AG04450 (cell line): Measurements from ENCODE around the gene CBX2. TPM values are rescaled to one million over a fixed set of nuclear protein-coding genes. Genes with fewer than 3 reads are reported as not detected.

Source experiments
- CTCF ChIA-PET: fragments of 300-600, 350-600 bp; formaldehyde crosslinking; extraction: SDS; loops from one replicate; lab custom pipeline; 2022; ENCODE audit warnings: antibody characterized with exemption, inconsistent platforms; lab: Charles Lee
- POLR2A ChIA-PET: fragments of 350-600 bp; formaldehyde crosslinking; extraction: SDS; loops from one replicate; lab custom pipeline; 2021; ENCODE audit warnings: antibody characterized with exemption, inconsistent platforms; lab: Yijun Ruan, JAX
- DNase-seq: peaks from one replicate; pipeline ENCODE4 v3.0.0-alpha.2; 2011; ENCODE audit warnings: low read depth, low spot score
- H3K27ac ChIP-seq: one replicate; pipeline ENCODE4 v1.5.1; 2012; ENCODE audit warnings: low read depth, low read length, control low read depth
- H3K27me3 ChIP-seq: one replicate; pipeline ENCODE4 v1.6.0; 2012; ENCODE audit warnings: low read length; ENCODE audit not compliant: control insufficient read depth, insufficient read depth
- H3K4me3 ChIP-seq: 2 replicates; pipeline ENCODE4 v1.5.1; 2011; ENCODE audit warnings: mild to moderate bottlenecking, low read depth, low read length, control low read depth
- H3K9me3 ChIP-seq: 2 replicates; pipeline ENCODE4 v1.5.1; 2012; ENCODE audit warnings: low read length; ENCODE audit not compliant: control insufficient read depth, insufficient read depth
- polyA plus RNA-seq: library from polyadenylated mRNA; depleted of rRNA; stranded (reverse); fragments of >200 nt; gene quantifications from 2 replicates; pipeline ENCODE4 v1.2.3, GENCODE V29; 2011
- TF ChIP-seq, protein P1 (sequence below): IDR thresholded peaks from 2 replicates; pipeline ENCODE4 v1.5.1; 2011; ENCODE audit warnings: low read depth, low read length, control low read depth, inconsistent platforms

CBX2 gene
- polyA plus RNA-seq, 1 experiment: 2.3 TPM

DNA sequence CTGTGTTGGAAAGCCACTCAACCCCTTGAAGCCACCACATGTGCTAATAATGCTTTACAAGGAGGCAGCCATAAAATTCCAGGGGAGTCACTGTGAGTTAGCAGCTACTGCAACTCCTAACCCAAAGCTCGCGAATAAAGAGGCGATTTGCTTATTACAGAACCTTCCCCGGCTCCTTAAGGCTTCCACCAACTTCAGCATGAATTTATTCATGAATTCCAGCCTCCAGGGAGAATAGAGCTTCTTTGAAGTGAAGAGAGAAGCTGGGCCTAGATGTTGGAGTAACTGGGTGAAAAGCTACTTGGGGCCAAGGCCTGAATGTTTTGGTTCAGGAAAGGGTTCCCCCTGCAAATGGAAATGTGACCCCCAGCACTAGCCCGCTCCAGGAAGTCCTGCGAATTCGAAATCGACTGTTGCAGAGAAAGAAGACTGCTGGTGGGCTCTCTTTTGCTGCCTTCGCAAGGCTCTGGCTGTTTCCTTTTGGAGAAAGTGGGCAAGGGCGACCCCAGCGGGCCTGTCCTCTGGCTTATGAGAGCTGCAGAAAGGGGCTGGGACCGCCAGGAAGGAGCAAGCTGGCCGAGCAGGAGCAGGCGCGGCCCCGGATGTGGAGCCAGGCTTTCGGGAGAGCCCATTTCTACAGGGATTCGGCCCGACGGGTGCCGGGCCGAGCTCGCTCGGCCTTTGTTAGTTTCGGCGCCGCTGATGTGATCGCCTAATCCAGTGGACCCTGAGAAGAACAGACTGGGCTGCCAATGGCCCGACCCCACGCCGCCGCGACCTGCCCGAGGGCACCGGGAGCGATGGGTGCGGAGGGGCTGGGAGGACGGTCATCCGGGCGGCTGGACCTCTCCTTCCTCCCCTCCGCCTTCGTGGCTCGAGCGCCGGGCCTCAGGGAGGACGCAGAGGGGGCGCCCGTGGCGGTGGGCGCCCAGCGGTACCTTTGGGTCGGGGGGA, 11.3 kb downstream of the CBX2 start:
- peaks cover 10% of the 10 kb centered on the region; the same call in 1 of the 2 replicates for H3K9me3 ChIP-seq
- H3K27ac ChIP-seq: no peak overlapping the region
- 0 out of 2 replicates have a peak overlapping the region, but pooled peaks have one; percentile 7 for H3K4me3 ChIP-seq
- DNase-seq: no peak
- peaks cover 49% of the 10 kb centered on the region for H3K27me3 ChIP-seq
- CTCF ChIA-PET: interaction anchor here (0.6 to 1.6 kb wide), 10 partner anchors 8 to 204 kb away, joined by 3 to 6 read pairs (median 4); no protein-coding TSS in a partner anchor
- POLR2A ChIA-PET: no interaction called here
- TF ChIP-seq, protein P1, sequence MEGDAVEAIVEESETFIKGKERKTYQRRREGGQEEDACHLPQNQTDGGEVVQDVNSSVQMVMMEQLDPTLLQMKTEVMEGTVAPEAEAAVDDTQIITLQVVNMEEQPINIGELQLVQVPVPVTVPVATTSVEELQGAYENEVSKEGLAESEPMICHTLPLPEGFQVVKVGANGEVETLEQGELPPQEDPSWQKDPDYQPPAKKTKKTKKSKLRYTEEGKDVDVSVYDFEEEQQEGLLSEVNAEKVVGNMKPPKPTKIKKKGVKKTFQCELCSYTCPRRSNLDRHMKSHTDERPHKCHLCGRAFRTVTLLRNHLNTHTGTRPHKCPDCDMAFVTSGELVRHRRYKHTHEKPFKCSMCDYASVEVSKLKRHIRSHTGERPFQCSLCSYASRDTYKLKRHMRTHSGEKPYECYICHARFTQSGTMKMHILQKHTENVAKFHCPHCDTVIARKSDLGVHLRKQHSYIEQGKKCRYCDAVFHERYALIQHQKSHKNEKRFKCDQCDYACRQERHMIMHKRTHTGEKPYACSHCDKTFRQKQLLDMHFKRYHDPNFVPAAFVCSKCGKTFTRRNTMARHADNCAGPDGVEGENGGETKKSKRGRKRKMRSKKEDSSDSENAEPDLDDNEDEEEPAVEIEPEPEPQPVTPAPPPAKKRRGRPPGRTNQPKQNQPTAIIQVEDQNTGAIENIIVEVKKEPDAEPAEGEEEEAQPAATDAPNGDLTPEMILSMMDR: no peak

DNA sequence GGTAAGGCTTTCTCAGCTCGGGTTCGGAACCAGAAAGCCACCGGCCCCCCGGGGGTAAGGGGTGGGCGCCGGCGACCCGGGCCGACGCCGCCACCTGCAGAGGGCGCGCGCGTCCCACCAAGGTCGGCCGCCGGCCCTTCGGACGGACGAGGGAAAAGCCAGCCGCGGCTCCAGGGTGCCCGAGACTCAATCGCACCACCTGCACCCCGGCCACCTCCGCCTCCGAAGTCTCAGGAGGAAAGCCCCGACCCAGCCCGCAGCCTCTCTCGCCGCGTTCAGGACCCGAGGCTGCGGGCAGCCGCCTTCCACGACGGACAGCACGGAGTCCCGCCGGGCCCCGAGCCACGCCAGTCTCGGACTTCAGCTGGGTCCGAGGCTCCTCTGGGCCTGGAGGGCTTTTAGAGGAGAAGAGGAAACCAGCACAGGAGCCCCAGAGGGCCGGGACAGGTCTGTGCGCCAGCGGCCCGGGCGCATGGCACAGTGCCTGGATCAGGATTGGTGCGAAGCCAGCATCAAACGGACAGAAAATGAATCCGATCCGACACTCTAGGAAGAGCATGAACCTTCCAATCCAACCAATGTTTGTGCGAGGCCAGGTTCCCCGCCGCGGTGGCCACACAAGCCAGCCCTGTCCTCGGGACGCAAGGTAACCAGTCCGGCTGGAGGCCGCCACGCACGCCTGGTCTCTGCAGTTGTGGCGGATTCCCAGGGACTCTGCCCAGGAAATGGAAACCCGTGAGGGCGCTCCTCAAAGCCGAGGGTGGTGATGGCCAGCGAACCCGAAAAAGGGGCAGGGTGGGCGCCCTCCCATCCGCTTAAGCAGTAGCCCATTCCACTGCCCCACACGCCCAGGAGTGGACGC, 12.2 kb downstream of the CBX2 start:
- TF ChIP-seq, protein P1: peak; percentile 56; the same call in 1 of the 2 replicates
- no peak for DNase-seq
- 0 out of 2 replicates have a peak overlapping the region, but pooled peaks have one; percentile 7 for H3K4me3 ChIP-seq
- H3K27ac ChIP-seq: no peak overlapping the region
- ChIA-PET POLR2A (no interaction called here), CTCF (interaction anchor here (0.6 to 1.6 kb wide), 10 partner anchors 9 to 203 kb away, joined by 3 to 6 read pairs (median 4); no protein-coding TSS in a partner anchor)
- H3K27me3 ChIP-seq: peaks cover 49% of the 10 kb centered on the region
- peaks cover 10% of the 10 kb centered on the region; the same call in 1 of the 2 replicates for H3K9me3 ChIP-seq

DNA sequence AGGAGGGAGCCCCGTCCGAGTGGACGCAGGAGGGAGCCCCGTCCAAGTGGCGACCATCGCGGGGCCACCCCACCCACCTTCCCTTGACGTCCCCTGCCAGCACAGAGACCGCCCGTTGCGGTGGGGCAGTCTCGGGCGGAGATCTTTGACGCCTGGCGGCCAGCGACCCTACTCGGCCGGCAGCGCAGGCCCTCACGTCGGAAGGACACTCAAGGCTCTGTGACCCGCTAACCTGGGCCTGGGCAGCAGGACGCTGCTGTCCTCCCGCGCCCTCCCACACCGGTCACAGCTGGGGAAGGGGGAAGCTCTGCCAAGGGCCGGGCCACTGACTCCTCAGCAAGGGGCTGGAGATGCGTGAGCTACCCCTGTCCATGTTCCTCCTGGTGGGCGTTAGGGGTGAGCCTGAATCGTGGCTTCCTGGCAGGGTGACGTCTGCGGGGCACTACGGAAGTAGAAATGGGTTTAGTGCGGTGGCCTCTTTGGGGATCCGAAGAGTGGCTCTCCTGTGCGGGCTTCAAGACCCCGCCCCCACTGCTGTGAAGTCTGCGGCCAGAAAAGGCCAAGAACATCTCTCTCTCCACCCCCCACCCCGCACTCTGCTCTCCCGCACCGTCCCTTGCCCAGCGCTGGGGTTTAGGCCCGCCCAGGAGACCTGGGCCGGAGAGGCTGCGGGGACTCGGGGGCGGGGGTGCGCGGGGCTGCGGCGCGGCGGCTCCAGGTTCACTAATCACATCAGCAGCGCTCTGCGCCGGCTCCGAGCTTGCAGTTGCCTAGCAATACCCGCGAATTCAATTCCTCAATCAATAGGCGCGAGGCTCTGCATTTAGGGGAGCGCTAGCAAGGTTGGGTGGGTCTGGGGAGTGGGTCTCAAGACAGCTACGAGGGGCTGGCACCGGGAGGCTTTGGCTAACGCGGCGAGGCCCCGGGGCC, 13.1 kb downstream of the CBX2 start:
- Histone ChIP-seq H3K27ac (no peak overlapping the region), H3K9me3 (peaks cover 10% of the 10 kb centered on the region; the same call in 1 of the 2 replicates), H3K4me3 (no peak overlapping the region), H3K27me3 (peaks cover 49% of the 10 kb centered on the region)
- POLR2A ChIA-PET: no interaction called here
- CTCF ChIA-PET: interaction anchor here (0.6 to 1.2 kb wide), 2 partner anchors 45 to 126 kb away, joined by 3 to 6 read pairs; no protein-coding TSS in a partner anchor
- DNase-seq: no peak
- TF ChIP-seq, protein P1: no peak

DNA sequence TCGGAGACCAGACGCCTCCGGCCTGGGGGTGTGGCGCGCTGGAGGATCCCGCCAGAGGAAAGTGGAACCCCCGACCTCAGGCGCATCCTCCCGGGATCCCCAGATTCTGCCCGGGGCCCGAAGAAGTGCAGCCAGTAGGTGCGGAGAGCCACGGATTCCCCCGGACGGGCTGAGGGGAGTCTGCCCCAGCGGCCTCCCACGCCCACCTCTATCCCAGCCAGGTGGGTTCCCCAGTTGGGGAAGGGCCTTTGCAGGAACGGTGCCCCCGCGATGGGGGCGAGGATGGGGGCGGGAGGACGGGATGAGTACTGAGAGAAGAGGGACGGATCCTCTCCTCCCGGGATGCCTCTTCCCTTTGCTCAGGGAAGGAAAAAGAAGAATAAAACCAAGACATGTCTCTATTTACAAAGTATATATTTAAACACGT, 13.8 kb downstream of the CBX2 start:
- TF ChIP-seq, protein P1: no peak
- no peak for DNase-seq
- Histone ChIP-seq H3K9me3 (peaks cover 10% of the 10 kb centered on the region; the same call in 1 of the 2 replicates), H3K27ac (no peak overlapping the region), H3K4me3 (no peak overlapping the region), H3K27me3 (peaks cover 49% of the 10 kb centered on the region)
- ChIA-PET POLR2A (no interaction called here), CTCF (no interaction called here)
